SIG-M5 treated with dmso at 0.1 percent for 504 hours (cell line): ENCODE results near the gene FBXL20.

Experiments
- DNase-seq: peaks from one replicate; lab custom pipeline; 2025; ENCODE audit not compliant: unreplicated experiment; lab: John Stamatoyannopoulos, UW

Gene FBXL20

GRCh38 chr17:39229274-39229913 is 172.0 kb downstream of the FBXL20 start:
- DNase-seq, result peak; percentile 81

GRCh38 chr17:39227364-39227919 is 174.0 kb downstream of the FBXL20 start:
- no peak for DNase-seq

- peak; percentile 32 for DNase-seq
These were observed 175.3 kb downstream of the FBXL20 start for GRCh38 chr17:39225959-39226683.

- DNase-seq, result no peak
These were observed 176.0 kb downstream of the FBXL20 start, which contains the start of gene STAC2 for GRCh38 chr17:39225308-39225958. Gene STAC2, minus strand, starts transcription at chr17:39225945. Its CDS starts 443 bp downstream, at chr17:39225502.

GRCh38 chr17:39224778-39225307 is 176.6 kb downstream of the FBXL20 start:
- DNase-seq, result no peak

GRCh38 chr17:39223907-39224777 is 177.3 kb downstream of the FBXL20 start:
- no peak for DNase-seq

GRCh38 chr17:39222866-39223834 is 178.3 kb downstream of the FBXL20 start:
- no peak for DNase-seq

GRCh38 chr17:39222151-39222550 is 179.3 kb downstream of the FBXL20 start:
- DNase-seq, result no peak

GRCh38 chr17:39221572-39221971 is 179.9 kb downstream of the FBXL20 start:
- no peak for DNase-seq

GRCh38 chr17:39219647-39220154 is 181.7 kb downstream of the FBXL20 start:
- no peak for DNase-seq

- DNase-seq, result no peak
These were observed 182.5 kb downstream of the FBXL20 start for GRCh38 chr17:39218906-39219305.

GRCh38 chr17:39217734-39218369 is 183.6 kb downstream of the FBXL20 start:
- no peak for DNase-seq

GRCh38 chr17:39213852-39214251 is 187.6 kb downstream of the FBXL20 start:
- DNase-seq, result no peak

GRCh38 chr17:39212841-39213480 is 188.5 kb downstream of the FBXL20 start:
- DNase-seq, result no peak

- DNase-seq, result no peak
These were observed 189.1 kb downstream of the FBXL20 start for GRCh38 chr17:39212195-39212810.

- DNase-seq, result no peak
These were observed 191.4 kb downstream of the FBXL20 start for GRCh38 chr17:39210093-39210434.

- DNase-seq, result peak; percentile 29
These were observed 191.9 kb downstream of the FBXL20 start for GRCh38 chr17:39209317-39210092.
